Lung microvascular endothelial cell (primary cell): ENCODE results near the gene RNU5D-1. TPM values are rescaled to one million over a fixed set of nuclear protein-coding genes. Genes with fewer than 3 reads are reported as not detected.

Source experiments
- DNase-seq, 2 donors: peaks; one replicate each; pipeline versions ENCODE4 v3.0.0 to v3.0.0-alpha.2; 2010; ENCODE audit warnings: low read depth in 2 of 2
- total RNA-seq: library from RNA; depleted of rRNA; stranded (reverse); fragments of >200 nt; gene quantifications from 2 replicates; pipeline ENCODE4 v1.2.1, GENCODE V29; 2014

The RNU5D-1 gene
- total RNA-seq, 1 donor from 2014 or later: not detected

DNA sequence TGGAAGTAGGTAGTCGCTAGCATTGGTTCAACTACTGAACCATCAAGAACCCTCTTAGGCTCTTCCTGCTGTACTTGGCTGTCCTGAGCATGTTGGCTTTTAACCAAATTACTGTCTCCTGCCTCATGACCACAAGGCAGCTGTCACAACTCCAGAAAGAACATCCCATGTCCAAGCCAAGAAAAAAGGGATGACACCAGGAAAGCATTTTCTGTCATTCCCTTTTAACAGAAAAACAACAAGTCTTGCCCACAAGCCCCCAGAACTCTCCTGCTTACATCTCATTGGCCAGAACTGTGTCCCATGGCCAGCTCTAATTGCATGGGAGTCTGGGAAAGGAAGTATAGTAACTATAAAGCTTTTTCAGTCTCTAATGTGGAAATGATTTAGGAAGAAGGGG is 2.4 kb upstream of the RNU5D-1 start:
- DNase-seq: peak in 1 of 2 donors; percentile 76

DNA sequence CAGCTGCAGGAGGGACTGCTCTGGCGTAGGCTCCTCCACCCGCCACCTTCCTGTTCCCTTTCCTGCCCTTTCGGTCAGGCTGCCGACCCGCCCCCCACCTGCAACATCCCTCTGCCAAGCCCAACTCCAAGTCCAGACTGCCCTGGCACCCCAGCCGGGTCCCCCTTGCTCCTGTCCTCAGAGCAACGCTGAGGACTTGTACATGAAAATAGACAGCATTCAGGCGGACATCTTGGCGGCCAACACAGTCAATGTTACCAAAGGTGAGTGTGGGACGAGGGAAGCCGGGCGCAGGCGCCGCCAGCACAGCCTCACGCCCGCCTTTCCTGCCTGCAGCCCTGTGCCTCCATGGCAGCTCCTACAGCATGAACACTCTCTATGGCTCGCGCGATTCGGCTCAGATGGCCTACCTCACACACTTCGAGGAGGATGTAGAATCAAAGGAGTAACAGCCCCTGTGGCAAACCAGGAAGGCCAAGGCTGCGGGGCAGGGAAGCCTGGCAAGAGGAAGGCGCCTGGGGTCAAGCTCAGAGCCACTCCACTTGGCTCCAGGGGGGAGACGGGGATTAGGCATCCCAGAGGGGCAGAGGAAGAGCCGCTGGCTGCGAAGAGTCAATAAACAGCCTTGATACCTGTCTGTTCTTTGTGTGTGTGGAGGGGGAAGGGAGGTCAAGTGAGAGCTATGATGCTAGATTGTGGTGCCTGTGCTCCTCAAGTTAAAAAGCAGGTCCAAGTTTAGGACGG is 5.8 kb downstream of the RNU5D-1 start:
- no peak for DNase-seq

DNA sequence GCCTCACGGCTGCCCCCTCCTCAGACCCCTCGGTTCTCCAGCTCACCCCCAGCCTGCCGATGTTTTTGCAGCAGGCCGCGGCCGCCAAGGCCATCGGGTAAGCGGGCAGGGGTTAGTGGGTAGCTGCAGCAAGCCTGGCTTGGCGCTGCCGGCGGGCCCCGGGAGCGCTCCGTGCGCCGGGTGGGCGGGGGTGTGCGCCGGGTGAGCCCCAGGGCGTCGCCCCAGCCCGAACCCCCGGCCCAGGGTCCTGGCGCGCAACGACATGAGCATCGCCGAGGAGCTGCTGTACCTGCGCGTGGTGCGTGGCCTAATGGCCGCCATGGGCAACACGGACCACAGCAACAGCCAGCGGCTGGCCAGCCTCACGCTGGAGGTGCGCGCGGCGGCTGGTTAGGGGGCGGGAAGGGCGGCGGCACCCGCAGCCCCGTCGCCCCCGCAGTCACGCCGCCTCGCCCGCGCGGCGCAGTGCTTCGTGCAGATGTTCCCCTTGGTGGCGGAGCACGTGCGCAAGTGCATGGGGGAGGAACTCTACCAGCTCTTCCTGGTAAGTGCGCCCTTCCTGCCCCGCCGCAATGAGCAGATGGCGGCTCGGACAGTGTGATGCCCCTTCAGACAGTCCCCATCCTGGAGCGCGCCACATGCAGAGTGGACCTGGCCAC is 6.5 kb downstream of the RNU5D-1 start:
- DNase-seq: no peak

GRCh38 chr1:44723496-44724295 is 7.3 kb downstream of the RNU5D-1 start:
- DNase-seq: no peak

- no peak for DNase-seq
Observed at GRCh38 chr1:44723064-44723463, 7.9 kb downstream of the RNU5D-1 start.

- peak in 1 of 2 donors; percentile 39 for DNase-seq
Observed at GRCh38 chr1:44721485-44722361, 9.2 kb downstream of the RNU5D-1 start.

- no peak for DNase-seq
Observed at GRCh38 chr1:44720281-44720680, 10.7 kb downstream of the RNU5D-1 start.

GRCh38 chr1:44719318-44719717 is 11.7 kb downstream of the RNU5D-1 start:
- no peak for DNase-seq

DNA sequence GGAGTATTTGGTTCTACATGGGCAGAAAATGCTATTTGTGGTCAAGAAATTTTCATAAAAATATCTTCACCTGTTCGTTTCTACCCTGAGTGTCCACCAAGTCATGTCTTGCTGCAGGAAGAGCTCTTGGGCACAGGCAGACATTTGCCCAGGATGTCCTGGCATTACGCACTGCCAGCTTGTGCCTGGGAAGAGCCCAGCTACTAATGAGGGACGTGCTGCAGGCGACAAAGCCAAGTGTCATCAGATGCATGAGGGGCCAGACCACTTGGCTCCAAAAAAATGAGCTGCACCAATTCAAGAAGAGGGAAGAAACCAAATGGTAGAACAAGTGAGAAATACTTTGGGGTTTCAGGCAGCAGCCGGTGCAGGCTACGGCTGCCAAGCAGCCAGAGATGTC is 12.9 kb downstream of the RNU5D-1 start:
- no peak for DNase-seq

GRCh38 chr1:44717653-44718052 is 13.3 kb downstream of the RNU5D-1 start:
- no peak for DNase-seq

- no peak for DNase-seq
Observed at GRCh38 chr1:44717156-44717555, 13.8 kb downstream of the RNU5D-1 start.

DNA sequence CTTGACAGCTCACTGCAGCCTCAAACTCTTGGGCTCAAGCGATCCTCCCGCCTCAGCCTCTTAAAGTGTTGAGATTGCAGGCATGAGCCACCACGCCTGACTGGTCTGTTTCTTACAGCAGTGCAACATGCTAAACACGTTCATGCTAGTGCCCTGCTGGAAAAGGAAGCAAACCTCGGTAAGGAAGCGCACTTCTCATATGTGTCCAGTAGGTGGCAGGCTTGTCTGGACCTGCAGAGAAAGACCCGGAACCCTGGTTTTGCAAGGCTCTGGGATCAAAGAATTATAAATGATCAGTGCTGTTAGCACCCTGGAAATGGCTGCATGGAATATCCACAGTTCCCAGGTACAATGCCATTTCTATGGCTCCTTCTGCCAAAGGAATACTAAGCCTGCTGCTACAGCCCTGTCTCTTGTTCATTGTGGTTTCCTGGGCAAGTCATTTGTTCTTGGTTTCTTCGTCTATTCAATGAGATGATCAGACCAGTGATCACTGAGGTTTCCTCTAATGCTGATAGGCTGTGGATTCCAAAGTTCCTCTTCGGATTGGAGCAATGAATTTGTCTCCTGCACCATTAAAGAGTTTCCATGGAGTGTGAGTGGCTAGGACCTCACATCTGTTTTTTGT is 15.9 kb downstream of the RNU5D-1 start:
- DNase-seq: peak; percentile 72 to 81

DNA sequence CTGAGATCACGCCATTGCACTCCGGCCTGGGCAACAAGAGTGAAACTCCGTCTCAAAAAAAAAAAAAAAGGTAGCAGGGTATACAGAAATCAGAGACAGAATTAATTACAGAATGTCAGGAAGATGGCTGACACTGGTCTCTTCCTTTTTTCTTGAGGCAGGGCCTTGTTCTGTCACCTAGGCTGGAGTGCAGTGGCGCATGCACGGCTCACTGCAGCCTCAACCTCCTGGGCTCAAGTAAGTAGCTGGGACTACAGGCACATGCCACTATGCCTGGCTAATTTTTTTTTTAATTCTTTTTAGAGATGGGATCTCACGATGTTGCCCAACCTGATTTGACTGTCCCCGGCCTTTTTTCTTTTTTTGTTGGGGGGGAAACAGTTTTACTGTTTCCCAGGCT is 16.4 kb downstream of the RNU5D-1 start:
- DNase-seq: no peak

DNA sequence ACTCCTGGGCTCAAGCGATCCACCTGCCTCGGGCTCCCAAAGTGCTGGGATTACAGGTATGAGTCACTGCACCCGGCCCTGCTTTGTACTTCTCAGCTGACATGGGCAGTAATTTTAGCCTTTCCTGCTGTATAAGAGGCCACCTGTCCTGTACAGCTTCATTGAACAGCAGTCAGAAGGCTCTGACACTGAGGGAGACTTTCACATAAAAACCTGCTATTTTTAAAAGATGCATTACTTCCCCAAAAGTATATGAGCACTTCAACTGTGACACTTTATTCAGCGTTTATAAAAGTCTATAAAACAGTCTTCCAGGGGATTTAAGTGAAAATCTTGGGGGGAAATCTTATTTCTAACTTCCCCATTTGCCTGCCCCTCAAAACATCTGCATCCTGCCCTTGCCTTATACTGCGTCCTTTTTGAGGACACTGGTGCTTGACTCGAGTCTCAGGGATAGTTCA is 17.6 kb downstream of the RNU5D-1 start:
- no peak for DNase-seq

DNA sequence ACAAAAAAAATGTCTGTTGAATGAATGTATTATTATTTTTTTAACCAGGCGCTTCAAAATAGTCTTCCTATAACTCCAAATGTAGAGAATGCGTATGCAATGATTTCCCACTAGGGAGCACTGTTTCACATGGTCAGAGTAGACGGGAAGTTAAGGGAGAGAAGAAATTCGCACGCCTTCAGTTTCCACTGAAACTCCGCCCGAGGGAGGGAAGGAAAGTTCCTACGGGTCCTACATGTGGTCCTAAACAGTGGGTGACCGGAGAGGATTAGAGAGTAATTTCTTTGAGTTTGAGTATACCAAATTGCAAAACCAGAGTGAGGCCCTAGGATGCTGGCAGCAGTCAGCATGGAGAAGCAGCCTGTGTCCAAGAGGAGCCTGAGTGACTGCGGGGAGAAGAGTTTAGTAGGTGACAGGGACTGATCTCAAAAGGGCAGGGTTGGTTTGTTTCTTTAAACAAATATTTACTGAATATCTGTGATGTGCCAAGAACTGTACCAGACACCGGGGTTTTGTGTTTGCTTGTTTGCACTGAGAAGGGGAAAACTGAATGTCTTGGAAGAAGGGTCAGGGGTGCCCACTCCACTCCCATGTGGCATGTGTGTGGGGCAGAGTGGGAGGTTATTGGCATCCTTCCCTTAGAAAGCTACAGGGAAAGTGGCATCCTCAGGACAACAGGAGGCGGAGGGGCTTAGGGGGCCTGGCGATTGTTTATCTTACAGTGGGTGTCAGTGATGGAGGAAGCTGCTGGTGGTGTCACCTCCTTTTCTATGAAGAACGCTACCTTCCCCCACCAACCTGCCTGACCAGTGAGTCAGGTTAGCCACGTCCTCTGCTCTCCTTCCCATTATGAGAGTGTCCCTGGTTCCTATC is 22.8 kb downstream of the RNU5D-1 start:
- DNase-seq: peak; percentile 63 to 64

DNA sequence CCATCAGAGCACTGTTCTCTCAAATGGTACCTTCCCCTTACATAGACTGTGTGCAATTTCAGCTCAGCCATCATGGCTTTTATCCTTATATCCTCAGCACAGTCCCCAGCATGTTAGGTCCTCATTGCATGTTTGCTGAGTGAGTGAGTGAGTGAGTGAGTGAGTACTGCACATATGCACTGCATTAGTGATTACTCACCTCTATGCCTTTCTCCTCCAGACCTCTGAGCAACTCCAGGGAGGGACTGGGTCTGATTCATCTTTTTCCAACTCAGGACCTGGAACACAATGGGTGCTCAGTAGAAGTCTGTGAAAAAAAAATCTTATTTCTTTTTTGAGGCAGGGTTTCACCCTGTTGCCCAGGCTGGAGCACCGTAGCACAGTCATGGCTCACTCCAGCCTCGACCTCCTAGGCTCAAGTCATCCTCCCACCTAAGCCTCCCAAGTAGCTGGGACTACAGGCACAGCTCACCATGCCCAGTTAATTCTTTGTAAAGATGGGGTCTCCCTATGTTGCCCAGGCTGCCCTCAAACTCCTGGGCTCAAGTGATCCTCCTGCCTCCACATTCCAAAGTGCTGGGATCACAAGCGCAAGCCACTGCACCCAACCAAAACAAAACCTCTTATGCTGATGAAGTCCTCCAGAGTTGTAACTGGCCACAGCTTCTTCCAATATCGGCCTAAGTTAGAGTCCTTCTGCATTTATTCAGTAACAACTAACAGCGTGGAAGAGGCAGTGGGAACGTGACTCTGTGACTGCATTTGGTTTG is 23.7 kb downstream of the RNU5D-1 start:
- peak in 1 of 2 donors; percentile 68 for DNase-seq

DNA sequence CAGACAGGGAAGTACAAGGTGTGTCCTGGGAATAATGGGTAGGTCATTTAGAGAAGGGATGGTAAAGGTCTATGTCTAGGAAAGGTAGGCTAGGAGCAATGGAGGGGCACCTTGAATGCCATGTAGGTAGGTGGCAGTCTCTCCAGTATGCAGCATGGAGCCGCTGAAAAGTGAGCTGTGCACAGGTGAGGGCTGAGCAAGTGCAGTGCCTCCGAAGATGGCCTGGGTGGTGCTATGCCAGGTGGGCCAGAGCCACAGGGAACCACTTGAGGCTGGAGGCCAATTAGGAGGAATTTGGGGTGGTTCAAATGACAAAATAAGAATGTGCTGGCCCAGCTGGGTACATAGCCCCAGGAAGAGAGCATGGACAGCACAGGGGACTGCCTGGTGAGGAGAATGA is 25.0 kb downstream of the RNU5D-1 start:
- no peak for DNase-seq

DNA sequence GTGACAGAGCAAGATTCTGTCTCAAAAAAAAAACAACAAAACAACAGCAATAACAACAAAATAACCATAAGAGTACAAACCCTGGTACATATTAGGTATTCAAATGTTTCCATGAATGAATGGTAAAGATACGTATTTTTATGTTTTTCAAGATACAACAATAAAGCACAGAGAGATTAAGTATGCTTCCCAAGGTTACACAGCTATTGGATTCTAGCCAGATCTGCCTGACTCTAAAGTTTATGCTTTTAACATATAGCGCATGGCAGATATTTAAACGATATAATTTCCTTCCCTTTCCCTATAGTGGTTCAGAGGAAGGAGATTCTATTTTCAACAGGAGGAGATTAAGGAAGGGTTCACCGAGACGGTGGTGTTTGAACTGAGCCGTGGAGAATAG is 25.5 kb downstream of the RNU5D-1 start:
- DNase-seq: no peak

- DNase-seq: no peak
Observed at GRCh38 chr1:44701141-44701573, 29.8 kb downstream of the RNU5D-1 start.
